Measurements from ENCODE around the gene TNRC18. TPM values are rescaled to one million over a fixed set of nuclear protein-coding genes. Genes with fewer than 3 reads are reported as not detected.

The TNRC18 gene
- total RNA-seq, 1 donor from 2014 or later = 47.3 TPM

GRCh38 chr7:5383314-5384098, 40.1 kb downstream of the TNRC18 start:
- no peaks in the 10 kb centered on the region for H3K27me3 Mint-ChIP-seq (ENCODE audit: low read depth)
- DNase-seq (ENCODE audit: low spot score) = no peak
- intact Hi-C loops (cut with micrococcal nuclease) = no loop called here
- peaks cover 7% of the 10 kb centered on the region for H3K4me1 Mint-ChIP-seq (ENCODE audit: low read depth)
- no peak overlapping the region for H3K27ac Mint-ChIP-seq
- H3K4me3 Mint-ChIP-seq (ENCODE audit: low read depth) = no peak overlapping the region
- no peaks in the 10 kb centered on the region for H3K9me3 Mint-ChIP-seq
- peaks cover 25% of the 10 kb centered on the region for H3K36me3 Mint-ChIP-seq (ENCODE audit: low read depth)

- Mint-ChIP-seq H3K4me1 (ENCODE audit: low read depth) (peaks cover 7% of the 10 kb centered on the region), H3K27me3 (ENCODE audit: low read depth) (no peaks in the 10 kb centered on the region), H3K4me3 (ENCODE audit: low read depth) (no peak overlapping the region), H3K27ac (no peak overlapping the region), H3K36me3 (ENCODE audit: low read depth) (peaks cover 26% of the 10 kb centered on the region), H3K9me3 (no peaks in the 10 kb centered on the region)
- intact Hi-C loops (cut with micrococcal nuclease) = no loop called here
- DNase-seq (ENCODE audit: low spot score) = no peak
These were observed 41.2 kb downstream of the TNRC18 start for GRCh38 chr7:5382281-5382892.

- no peaks in the 10 kb centered on the region for H3K9me3 Mint-ChIP-seq
- H3K36me3 Mint-ChIP-seq (ENCODE audit: low read depth) = peaks cover 21% of the 10 kb centered on the region
- intact Hi-C loops (cut with micrococcal nuclease) = no loop called here
- no peak for DNase-seq (ENCODE audit: low spot score)
- H3K4me1 Mint-ChIP-seq (ENCODE audit: low read depth) = peaks cover 5% of the 10 kb centered on the region
- H3K27ac Mint-ChIP-seq = no peak overlapping the region
- H3K4me3 Mint-ChIP-seq (ENCODE audit: low read depth) = no peak overlapping the region
- H3K27me3 Mint-ChIP-seq (ENCODE audit: low read depth) = no peaks in the 10 kb centered on the region
These were observed 42.4 kb downstream of the TNRC18 start for GRCh38 chr7:5381071-5381772.

- no peak overlapping the region for H3K4me3 Mint-ChIP-seq (ENCODE audit: low read depth)
- H3K9me3 Mint-ChIP-seq = no peaks in the 10 kb centered on the region
- DNase-seq (ENCODE audit: low spot score) = no peak
- no peaks in the 10 kb centered on the region for H3K27me3 Mint-ChIP-seq (ENCODE audit: low read depth)
- peaks cover 22% of the 10 kb centered on the region for H3K36me3 Mint-ChIP-seq (ENCODE audit: low read depth)
- intact Hi-C loops (cut with micrococcal nuclease) = no loop called here
- peaks cover 5% of the 10 kb centered on the region for H3K4me1 Mint-ChIP-seq (ENCODE audit: low read depth)
- no peak overlapping the region for H3K27ac Mint-ChIP-seq
These were observed 43.1 kb downstream of the TNRC18 start for GRCh38 chr7:5380350-5381070.

GRCh38 chr7:5379546-5379945, 44.1 kb downstream of the TNRC18 start:
- no peaks in the 10 kb centered on the region for H3K27me3 Mint-ChIP-seq (ENCODE audit: low read depth)
- no peak overlapping the region for H3K4me3 Mint-ChIP-seq (ENCODE audit: low read depth)
- no peak for DNase-seq (ENCODE audit: low spot score)
- H3K36me3 Mint-ChIP-seq (ENCODE audit: low read depth) = peaks cover 19% of the 10 kb centered on the region
- intact Hi-C loops (cut with micrococcal nuclease) = no loop called here
- peaks cover 5% of the 10 kb centered on the region for H3K4me1 Mint-ChIP-seq (ENCODE audit: low read depth)
- no peaks in the 10 kb centered on the region for H3K9me3 Mint-ChIP-seq
- H3K27ac Mint-ChIP-seq = no peak overlapping the region

- H3K27me3 Mint-ChIP-seq (ENCODE audit: low read depth) = no peaks in the 10 kb centered on the region
- no peaks in the 10 kb centered on the region for H3K4me1 Mint-ChIP-seq (ENCODE audit: low read depth)
- H3K27ac Mint-ChIP-seq = no peak overlapping the region
- no peak for DNase-seq (ENCODE audit: low spot score)
- no peaks in the 10 kb centered on the region for H3K9me3 Mint-ChIP-seq
- peaks cover 22% of the 10 kb centered on the region for H3K36me3 Mint-ChIP-seq (ENCODE audit: low read depth)
- no peak overlapping the region for H3K4me3 Mint-ChIP-seq (ENCODE audit: low read depth)
- intact Hi-C loops (cut with micrococcal nuclease) = no loop called here
These were observed 45.8 kb downstream of the TNRC18 start for GRCh38 chr7:5377816-5378215.

- H3K9me3 Mint-ChIP-seq = no peaks in the 10 kb centered on the region
- peaks cover 26% of the 10 kb centered on the region for H3K36me3 Mint-ChIP-seq (ENCODE audit: low read depth)
- no peaks in the 10 kb centered on the region for H3K27me3 Mint-ChIP-seq (ENCODE audit: low read depth)
- intact Hi-C loops (cut with micrococcal nuclease) = no loop called here
- H3K27ac Mint-ChIP-seq = no peak overlapping the region
- DNase-seq (ENCODE audit: low spot score) = no peak
- H3K4me1 Mint-ChIP-seq (ENCODE audit: low read depth) = no peaks in the 10 kb centered on the region
- H3K4me3 Mint-ChIP-seq (ENCODE audit: low read depth) = no peak overlapping the region
These were observed 46.4 kb downstream of the TNRC18 start for GRCh38 chr7:5377279-5377678.

GRCh38 chr7:5375925-5376324, 47.7 kb downstream of the TNRC18 start:
- no peak for DNase-seq (ENCODE audit: low spot score)
- Mint-ChIP-seq H3K27ac (no peak overlapping the region), H3K27me3 (ENCODE audit: low read depth) (no peaks in the 10 kb centered on the region), H3K4me1 (ENCODE audit: low read depth) (no peaks in the 10 kb centered on the region), H3K9me3 (no peaks in the 10 kb centered on the region), H3K36me3 (ENCODE audit: low read depth) (peaks cover 26% of the 10 kb centered on the region), H3K4me3 (ENCODE audit: low read depth) (no peak overlapping the region)
- intact Hi-C loops (cut with micrococcal nuclease) = no loop called here

GRCh38 chr7:5374464-5374863, 49.2 kb downstream of the TNRC18 start:
- no peaks in the 10 kb centered on the region for H3K9me3 Mint-ChIP-seq
- no peak for DNase-seq (ENCODE audit: low spot score)
- H3K27ac Mint-ChIP-seq = no peak overlapping the region
- H3K4me3 Mint-ChIP-seq (ENCODE audit: low read depth) = no peak overlapping the region
- peaks cover 2% of the 10 kb centered on the region for H3K4me1 Mint-ChIP-seq (ENCODE audit: low read depth)
- H3K27me3 Mint-ChIP-seq (ENCODE audit: low read depth) = no peaks in the 10 kb centered on the region
- intact Hi-C loops (cut with micrococcal nuclease) = no loop called here
- peaks cover 33% of the 10 kb centered on the region for H3K36me3 Mint-ChIP-seq (ENCODE audit: low read depth)

- peaks cover 3% of the 10 kb centered on the region for H3K4me1 Mint-ChIP-seq (ENCODE audit: low read depth)
- no peaks in the 10 kb centered on the region for H3K9me3 Mint-ChIP-seq
- no peak overlapping the region for H3K4me3 Mint-ChIP-seq (ENCODE audit: low read depth)
- no peak overlapping the region for H3K27ac Mint-ChIP-seq
- DNase-seq (ENCODE audit: low spot score) = no peak
- no peaks in the 10 kb centered on the region for H3K27me3 Mint-ChIP-seq (ENCODE audit: low read depth)
- intact Hi-C loops (cut with micrococcal nuclease) = no loop called here
- peaks cover 41% of the 10 kb centered on the region for H3K36me3 Mint-ChIP-seq (ENCODE audit: low read depth)
These were observed 50.3 kb downstream of the TNRC18 start for GRCh38 chr7:5373300-5373699.

GRCh38 chr7:5370454-5371353, 52.9 kb downstream of the TNRC18 start:
- H3K4me3 Mint-ChIP-seq (ENCODE audit: low read depth) = no peak overlapping the region
- no peak for DNase-seq (ENCODE audit: low spot score)
- intact Hi-C loops (cut with micrococcal nuclease) = no loop called here
- peaks cover 7% of the 10 kb centered on the region for H3K4me1 Mint-ChIP-seq (ENCODE audit: low read depth)
- H3K36me3 Mint-ChIP-seq (ENCODE audit: low read depth) = peaks cover 47% of the 10 kb centered on the region
- H3K27ac Mint-ChIP-seq = no peak overlapping the region
- H3K9me3 Mint-ChIP-seq = no peaks in the 10 kb centered on the region
- no peaks in the 10 kb centered on the region for H3K27me3 Mint-ChIP-seq (ENCODE audit: low read depth)

- no peak for DNase-seq (ENCODE audit: low spot score)
- peaks cover 16% of the 10 kb centered on the region for H3K4me1 Mint-ChIP-seq (ENCODE audit: low read depth)
- no peaks in the 10 kb centered on the region for H3K9me3 Mint-ChIP-seq
- H3K36me3 Mint-ChIP-seq (ENCODE audit: low read depth) = peaks cover 43% of the 10 kb centered on the region
- intact Hi-C loops (cut with micrococcal nuclease) = loop anchor here (2.0 kb wide), 1 partner anchor 29 kb away; no protein-coding TSS in a partner anchor
- no peaks in the 10 kb centered on the region for H3K27me3 Mint-ChIP-seq (ENCODE audit: low read depth)
- no peak overlapping the region for H3K4me3 Mint-ChIP-seq (ENCODE audit: low read depth)
- H3K27ac Mint-ChIP-seq = no peak overlapping the region
These were observed 56.0 kb downstream of the TNRC18 start for GRCh38 chr7:5367661-5368060.
